Peyer's patch (tissue), 4 donors: ENCODE results near the gene SPATA12. TPM values are rescaled to one million over a fixed set of nuclear protein-coding genes. Genes with fewer than 3 reads are reported as not detected.

ENCODE experiments used
- DNase-seq, 3 donors: peaks; one replicate each; pipeline ENCODE4 v3.0.0-alpha.2; 2017 to 2019
- H3K27ac ChIP-seq, 4 donors: fragments of 200-600 bp; sonication (generic); one replicate each; pipeline ENCODE4 v1.5.1; 2016 to 2019
- H3K27me3 ChIP-seq, 2 donors: fragments of 200-600 bp; sonication (generic); one replicate each; pipeline ENCODE4 v1.5.1; 2019
- H3K36me3 ChIP-seq, 3 donors: fragments of 200-600 bp; sonication (generic); one replicate each; pipeline ENCODE4 v1.5.1; 2016 to 2019
- H3K4me1 ChIP-seq, 4 donors: fragments of 200-600 bp; sonication (generic); one replicate each; pipeline ENCODE4 v1.5.1; 2016 to 2019
- H3K4me3 ChIP-seq, 4 donors: fragments of 200-600 bp; sonication (generic); 1 replicate in 3 of 4; 2 replicates in 1 of 4; pipeline ENCODE4 v1.5.1; 2016 to 2019; ENCODE audit warnings: mild to moderate bottlenecking in 1 of 4
- H3K9me3 ChIP-seq, 4 donors: fragments of 200-600 bp; sonication (generic); one replicate each; pipeline ENCODE4 v1.5.1; 2016 to 2019; ENCODE audit warnings: mild to moderate bottlenecking in 1 of 4
- POLR2A ChIP-seq, 2 donors: fragments of 450-650 bp; IDR thresholded peaks; one replicate each; pipeline ENCODE4 v1.5.1; 2017; ENCODE audit warnings: antibody characterized with exemption in 2 of 2, mild to moderate bottlenecking in 2 of 2, moderate library complexity in 2 of 2
- total RNA-seq, 4 donors: library from RNA; depleted of rRNA; stranded (reverse); fragments of >200 nt; gene quantifications; one replicate each; pipeline ENCODE4 v1.1.0, GENCODE V29; 2016
- TF ChIP-seq, protein P1 (sequence below), 6 experiments: fragments of 450-650 bp in 4 of 6; fragments of 200-600 bp in 2 of 6; sonication (generic) in 1 of 6; IDR thresholded peaks; one replicate each; pipeline ENCODE4 v1.5.1; 2017 to 2019; ENCODE audit warnings: antibody characterized with exemption in 6 of 6, mild to moderate bottlenecking in 3 of 6, moderate library complexity in 1 of 6

SPATA12 gene
- total RNA-seq, 4 donors from 2014 or later = not detected

DNA sequence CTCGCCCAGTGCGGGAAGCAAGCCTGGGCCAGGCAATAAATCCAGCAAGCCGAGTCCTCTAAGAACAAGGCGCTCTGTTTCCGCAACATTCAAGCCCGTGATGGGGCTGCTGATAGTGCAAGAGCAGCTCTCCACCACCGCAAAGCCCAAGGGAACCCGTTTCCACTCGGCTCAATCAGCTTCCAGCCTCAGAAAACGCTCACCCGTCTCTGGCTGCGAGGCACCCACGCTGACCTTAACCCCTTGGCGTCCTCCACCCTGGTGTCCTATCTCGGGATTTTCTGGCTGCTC is 17.8 kb downstream of the SPATA12 start:
- TF ChIP-seq POLR2A (IDR thresholded peaks at IDR 0.05) = no peak
- TF ChIP-seq, protein P1, sequence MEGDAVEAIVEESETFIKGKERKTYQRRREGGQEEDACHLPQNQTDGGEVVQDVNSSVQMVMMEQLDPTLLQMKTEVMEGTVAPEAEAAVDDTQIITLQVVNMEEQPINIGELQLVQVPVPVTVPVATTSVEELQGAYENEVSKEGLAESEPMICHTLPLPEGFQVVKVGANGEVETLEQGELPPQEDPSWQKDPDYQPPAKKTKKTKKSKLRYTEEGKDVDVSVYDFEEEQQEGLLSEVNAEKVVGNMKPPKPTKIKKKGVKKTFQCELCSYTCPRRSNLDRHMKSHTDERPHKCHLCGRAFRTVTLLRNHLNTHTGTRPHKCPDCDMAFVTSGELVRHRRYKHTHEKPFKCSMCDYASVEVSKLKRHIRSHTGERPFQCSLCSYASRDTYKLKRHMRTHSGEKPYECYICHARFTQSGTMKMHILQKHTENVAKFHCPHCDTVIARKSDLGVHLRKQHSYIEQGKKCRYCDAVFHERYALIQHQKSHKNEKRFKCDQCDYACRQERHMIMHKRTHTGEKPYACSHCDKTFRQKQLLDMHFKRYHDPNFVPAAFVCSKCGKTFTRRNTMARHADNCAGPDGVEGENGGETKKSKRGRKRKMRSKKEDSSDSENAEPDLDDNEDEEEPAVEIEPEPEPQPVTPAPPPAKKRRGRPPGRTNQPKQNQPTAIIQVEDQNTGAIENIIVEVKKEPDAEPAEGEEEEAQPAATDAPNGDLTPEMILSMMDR (IDR thresholded peaks at IDR 0.05) = no peak
- Histone ChIP-seq H3K27ac (peak overlapping the region in 3 of 4 donors; percentile 21 to 65 (median 49)), H3K9me3 (no peaks in the 10 kb centered on the region), H3K27me3 (peaks cover 0 to 4% of the 10 kb centered on the region in 2 donors), H3K36me3 (no peaks in the 10 kb centered on the region), H3K4me1 (peaks cover 0 to 13% (median 4%) of the 10 kb centered on the region in 4 donors), H3K4me3 (peak overlapping the region; percentile 54 to 98 (median 66))
- DNase-seq = peak; percentile 43 to 68 (median 60)

DNA sequence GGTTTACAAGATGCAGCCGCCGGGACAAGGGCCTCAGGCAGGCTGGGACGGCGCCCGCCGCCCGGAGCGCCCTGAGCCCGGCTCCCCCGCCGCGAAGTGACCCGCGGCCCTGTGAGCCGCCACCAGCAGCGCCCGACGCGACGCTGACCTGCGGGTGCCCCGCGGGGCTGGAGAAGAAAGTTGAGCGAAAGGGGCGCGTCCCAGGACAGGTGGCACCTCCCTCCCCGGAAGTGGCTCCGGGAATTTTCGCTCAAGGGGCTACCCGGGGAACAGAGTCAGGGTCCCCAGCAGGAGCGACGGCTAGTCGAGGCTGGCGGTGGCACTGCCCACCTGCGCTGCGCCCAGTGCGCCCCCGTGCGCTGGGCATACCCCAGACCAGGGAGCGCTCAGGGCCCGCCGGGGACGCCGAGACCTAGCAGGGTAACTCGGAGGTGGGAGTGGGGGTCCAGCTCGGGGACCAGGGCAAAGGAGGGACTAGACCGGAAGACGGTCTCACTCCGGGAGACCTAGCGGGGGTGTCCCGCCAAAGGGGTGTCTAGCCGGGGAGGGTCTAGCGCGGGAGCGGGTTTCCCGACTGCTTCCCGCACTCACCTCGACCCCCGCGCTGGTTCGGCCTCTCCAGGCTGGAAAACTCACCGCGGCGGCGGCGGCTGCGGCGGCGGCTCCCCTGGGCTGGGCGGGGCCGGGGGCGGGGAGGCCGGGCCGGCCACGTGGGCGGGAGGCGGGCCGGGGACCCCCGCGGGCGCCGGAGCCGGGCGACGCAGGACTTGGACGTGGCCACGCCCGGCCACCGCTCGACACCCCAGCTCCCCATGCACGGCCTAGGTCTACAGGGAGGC is 18.4 kb downstream of the SPATA12 start:
- Histone ChIP-seq H3K9me3 (no peaks in the 10 kb centered on the region), H3K4me1 (peaks cover 0 to 13% (median 4%) of the 10 kb centered on the region in 4 donors), H3K36me3 (no peaks in the 10 kb centered on the region), H3K27me3 (peaks cover 0 to 4% of the 10 kb centered on the region in 2 donors), H3K27ac (peak overlapping the region in 3 of 4 donors; percentile 21 to 65 (median 49)), H3K4me3 (peak overlapping the region; percentile 54 to 98 (median 66))
- DNase-seq = peak in 2 of 3 donors; percentile 51 to 63
- TF ChIP-seq, protein P1 (IDR thresholded peaks at IDR 0.05) = peak in 1 of 6 experiments; percentile 5
- no peak for TF ChIP-seq POLR2A (IDR thresholded peaks at IDR 0.05)

DNA sequence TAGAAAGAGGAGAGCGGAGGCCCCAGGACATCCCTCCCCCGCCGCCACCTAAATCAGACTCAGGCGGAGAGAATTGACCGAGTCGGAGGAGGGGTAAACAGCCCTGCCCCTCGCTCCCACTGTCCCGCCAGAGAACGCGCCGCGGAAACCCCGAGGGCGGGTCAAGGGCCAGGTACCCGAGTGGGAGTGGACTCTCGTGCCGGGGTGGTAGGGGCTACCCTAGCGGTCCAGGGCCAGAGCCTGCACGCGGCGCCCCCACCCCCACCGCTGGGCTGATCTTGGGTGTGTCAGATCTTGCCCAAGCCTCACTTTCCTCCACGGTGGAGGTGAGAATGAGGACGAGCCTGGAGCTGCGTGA is 19.0 kb downstream of the SPATA12 start:
- H3K36me3 ChIP-seq = no peaks in the 10 kb centered on the region
- DNase-seq = no peak
- TF ChIP-seq, protein P1 (IDR thresholded peaks at IDR 0.05) = no peak
- no peak for TF ChIP-seq POLR2A (IDR thresholded peaks at IDR 0.05)
- no peak overlapping the region for H3K27ac ChIP-seq
- H3K27me3 ChIP-seq = peaks cover 0 to 4% of the 10 kb centered on the region in 2 donors
- no peaks in the 10 kb centered on the region for H3K9me3 ChIP-seq
- peak overlapping the region; percentile 54 to 98 (median 66) for H3K4me3 ChIP-seq
- H3K4me1 ChIP-seq = peaks cover 0 to 13% (median 4%) of the 10 kb centered on the region in 4 donors

DNA sequence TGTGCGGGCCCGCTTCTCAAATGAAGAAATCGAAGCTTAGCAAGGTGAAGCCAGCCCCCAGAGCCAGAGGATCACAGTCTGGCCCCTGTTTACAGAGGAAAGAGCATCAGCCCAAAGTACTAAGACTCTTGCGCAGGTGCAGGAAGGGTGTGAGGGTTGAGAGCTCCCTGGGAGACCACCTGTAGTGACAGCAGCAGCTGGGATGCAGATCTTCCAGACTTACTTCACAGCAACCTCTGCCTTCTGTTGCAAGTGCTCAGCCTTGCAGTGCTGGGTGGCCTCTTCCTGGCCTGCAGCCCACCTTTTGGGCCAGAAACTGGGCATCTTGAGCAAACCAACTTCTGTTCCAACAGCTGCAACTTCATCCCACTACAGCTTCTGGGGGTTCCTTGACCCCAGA is 19.7 kb downstream of the SPATA12 start:
- Histone ChIP-seq H3K27me3 (peaks cover 0 to 4% of the 10 kb centered on the region in 2 donors), H3K4me3 (no peak overlapping the region), H3K4me1 (peaks cover 0 to 13% (median 4%) of the 10 kb centered on the region in 4 donors), H3K27ac (no peak overlapping the region), H3K9me3 (no peaks in the 10 kb centered on the region), H3K36me3 (no peaks in the 10 kb centered on the region)
- TF ChIP-seq, protein P1 (IDR thresholded peaks at IDR 0.05) = no peak
- TF ChIP-seq POLR2A (IDR thresholded peaks at IDR 0.05) = no peak
- DNase-seq = no peak

DNA sequence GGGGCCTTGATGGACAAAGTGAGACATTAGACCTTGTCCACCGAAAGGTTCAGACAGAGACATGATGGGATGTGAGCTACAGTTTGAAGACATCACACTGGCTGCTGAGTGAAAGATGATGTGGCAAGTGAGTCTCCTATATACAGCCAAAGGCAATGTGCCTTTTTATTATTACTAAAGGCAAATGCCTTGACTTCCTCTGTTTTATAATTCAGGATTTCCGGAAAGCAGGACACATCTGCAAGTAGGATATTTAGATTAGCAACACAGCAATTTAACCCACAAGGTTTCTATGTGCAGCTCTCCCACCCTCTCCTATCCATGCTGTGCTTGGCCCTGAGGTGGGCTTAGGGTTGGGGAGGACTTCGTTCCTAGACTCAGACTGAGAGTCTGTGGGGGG is 20.7 kb downstream of the SPATA12 start:
- Histone ChIP-seq H3K27ac (no peak overlapping the region), H3K9me3 (no peaks in the 10 kb centered on the region), H3K4me3 (no peak overlapping the region), H3K27me3 (peaks cover 0 to 4% of the 10 kb centered on the region in 2 donors), H3K36me3 (no peaks in the 10 kb centered on the region), H3K4me1 (peaks cover 0 to 13% (median 4%) of the 10 kb centered on the region in 4 donors)
- no peak for DNase-seq
- no peak for TF ChIP-seq POLR2A (IDR thresholded peaks at IDR 0.05)
- TF ChIP-seq, protein P1 (IDR thresholded peaks at IDR 0.05) = no peak
